RWPE2 (cell line): ENCODE measurements around the gene PTPRM.

Experiments
- ATAC-seq: fragments of 200-7000 bp; cut with Tn5 transposase; 3 replicates; pipeline ENCODE4 v1.9.1; 2021; ENCODE audit warnings: low read depth
- DNase-seq: peaks from one replicate; pipeline ENCODE4 v3.0.0-alpha.2; 2020; ENCODE audit warnings: low spot score
- H3K27ac ChIP-seq: fragments of 450-650 bp; 2 replicates; pipeline ENCODE4 v1.5.1; 2017; ENCODE audit warnings: mild to moderate bottlenecking; ENCODE audit not compliant: poor library complexity, severe bottlenecking
- H3K27me3 ChIP-seq: fragments of 250-450 bp; sonication (Bioruptor Pico); 2 replicates; pipeline ENCODE4 v1.5.1; 2021; ENCODE audit warnings: mild to moderate bottlenecking, moderate library complexity; ENCODE audit not compliant: insufficient read depth, poor library complexity, severe bottlenecking
- H3K36me3 ChIP-seq: fragments of 250-450 bp; sonication (Bioruptor Pico); 2 replicates; pipeline ENCODE4 v1.5.1; 2020; ENCODE audit warnings: low read depth, mild to moderate bottlenecking, moderate library complexity
- H3K4me1 ChIP-seq: fragments of 250-450 bp; sonication (Bioruptor Pico); 2 replicates; pipeline ENCODE4 v1.5.1; 2021; ENCODE audit warnings: mild to moderate bottlenecking, moderate library complexity; ENCODE audit not compliant: insufficient read depth, poor library complexity, severe bottlenecking
- H3K4me3 ChIP-seq: fragments of 250-450 bp; sonication (Bioruptor Pico); 2 replicates; pipeline ENCODE4 v1.5.1; 2021; ENCODE audit warnings: mild to moderate bottlenecking, moderate library complexity; ENCODE audit not compliant: severe bottlenecking
- H3K9me3 ChIP-seq: fragments of 250-450 bp; sonication (Bioruptor Pico); 2 replicates; pipeline ENCODE4 v1.5.1; 2021; ENCODE audit warnings: mild to moderate bottlenecking, moderate library complexity; ENCODE audit not compliant: severe bottlenecking
- CTCF ChIP-seq: fragments of 450-650 bp; IDR thresholded peaks from one replicate; pipeline ENCODE4 v1.5.1; 2017; ENCODE audit warnings: mild to moderate bottlenecking, moderate library complexity; ENCODE audit not compliant: poor library complexity, severe bottlenecking

PTPRM gene

DNA sequence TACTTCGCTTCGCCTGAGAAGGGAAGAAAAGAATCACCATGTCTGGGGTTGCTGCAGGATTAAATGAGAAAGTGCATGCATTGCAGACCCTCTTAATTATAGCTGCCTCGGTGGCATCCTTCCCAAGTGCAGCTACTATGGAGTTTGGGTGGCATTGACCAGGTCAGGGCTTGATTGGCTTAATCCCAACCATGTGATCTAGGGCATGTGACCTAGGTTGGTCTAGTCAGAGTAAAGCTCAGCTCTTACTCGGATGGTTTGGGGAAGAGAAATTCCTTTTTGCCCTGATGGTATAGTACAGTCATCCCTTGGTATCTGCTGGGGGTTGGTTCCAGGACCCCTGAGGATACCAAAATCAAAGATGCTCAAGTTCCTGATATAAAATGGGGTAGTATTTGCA lies 863.9 kb downstream of the PTPRM start:
- no peak for TF ChIP-seq CTCF
- no peak for ATAC-seq
- no peaks in the 10 kb centered on the region for H3K27me3 ChIP-seq

DNA sequence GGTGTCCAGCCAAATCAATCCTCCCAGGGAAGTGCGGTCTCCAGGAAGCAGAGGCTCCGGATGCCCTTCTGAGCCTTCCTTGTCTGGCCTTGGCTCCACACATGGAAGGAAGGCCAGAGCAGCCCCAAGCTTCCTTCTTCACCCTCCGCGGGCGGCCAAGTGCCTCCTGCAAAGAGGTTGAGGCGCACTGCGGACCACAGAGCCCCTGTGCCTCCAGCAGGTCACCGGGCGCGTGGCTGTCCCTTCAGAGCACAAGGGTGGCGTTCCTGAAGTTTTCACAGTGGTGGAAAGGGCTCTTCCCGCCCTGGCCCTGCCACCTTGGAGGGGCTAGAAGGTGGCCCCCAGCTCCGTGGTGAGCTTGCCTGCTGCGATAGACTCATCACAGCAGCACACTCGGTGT lies 866.2 kb downstream of the PTPRM start:
- TF ChIP-seq CTCF = no peak
- no peaks in the 10 kb centered on the region for H3K4me1 ChIP-seq
- DNase-seq (no peak), ATAC-seq (no peak)
- no peaks in the 10 kb centered on the region for H3K36me3 ChIP-seq
- no peak overlapping the region for H3K4me3 ChIP-seq
- H3K27me3 ChIP-seq = no peaks in the 10 kb centered on the region
- H3K27ac ChIP-seq = no peak overlapping the region
- no peaks in the 10 kb centered on the region for H3K9me3 ChIP-seq

More for the DNA sequence above, 863.9 kb downstream of the PTPRM start:
- H3K27ac ChIP-seq = no peak overlapping the region
- DNase-seq = no peak
- H3K4me1 ChIP-seq = no peaks in the 10 kb centered on the region
- no peaks in the 10 kb centered on the region for H3K36me3 ChIP-seq
- no peaks in the 10 kb centered on the region for H3K9me3 ChIP-seq
- H3K4me3 ChIP-seq = no peak overlapping the region

DNA sequence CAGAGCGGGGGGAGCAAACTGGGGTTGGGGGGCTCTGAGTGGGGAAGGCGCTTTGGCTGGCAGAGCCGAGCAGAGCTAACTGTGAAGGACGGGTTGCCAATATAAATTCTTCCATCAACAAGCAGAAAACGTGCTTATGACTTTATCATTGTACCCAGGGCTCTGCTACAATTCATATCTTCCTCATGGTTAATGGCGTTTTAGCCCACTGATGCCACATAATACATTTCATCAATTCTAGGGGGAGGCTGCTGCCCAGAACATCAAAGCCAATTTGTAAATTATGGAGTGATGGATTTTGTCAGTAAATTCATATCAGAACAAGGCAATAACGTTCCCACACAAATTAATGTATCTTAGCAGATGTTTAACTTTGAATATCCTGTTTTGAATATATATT lies 866.7 kb downstream of the PTPRM start:
- TF ChIP-seq CTCF = no peak

DNA sequence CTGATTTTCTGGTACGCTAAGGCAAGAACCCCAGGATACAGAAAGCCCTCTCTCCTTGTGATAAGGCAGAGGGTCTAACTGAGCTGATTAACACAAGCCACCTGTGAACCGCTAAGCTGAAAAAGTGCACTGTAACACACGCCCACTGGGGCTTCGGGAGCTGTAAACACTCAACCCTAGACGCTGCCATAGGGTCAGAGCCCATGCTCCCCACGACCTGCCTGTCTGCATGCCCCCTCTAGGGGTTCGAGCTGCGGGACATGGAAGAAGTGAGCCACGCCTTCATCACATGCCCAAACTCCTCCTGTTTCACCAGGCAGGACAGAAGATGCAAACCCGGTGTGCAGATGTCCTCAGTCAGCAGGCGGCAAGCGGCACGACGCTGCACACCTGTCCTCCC lies 868.3 kb downstream of the PTPRM start:
- ATAC-seq (no peak; the same call in 2 of the 3 replicates), DNase-seq (no peak)
- Histone ChIP-seq H3K27ac (no peak overlapping the region), H3K27me3 (no peaks in the 10 kb centered on the region), H3K4me3 (no peak overlapping the region), H3K36me3 (no peaks in the 10 kb centered on the region), H3K4me1 (no peaks in the 10 kb centered on the region), H3K9me3 (no peaks in the 10 kb centered on the region)
- TF ChIP-seq CTCF = no peak

More for the DNA sequence above, 866.7 kb downstream of the PTPRM start:
- Histone ChIP-seq H3K9me3 (no peaks in the 10 kb centered on the region), H3K27ac (no peak overlapping the region), H3K36me3 (no peaks in the 10 kb centered on the region), H3K4me3 (no peak overlapping the region), H3K4me1 (no peaks in the 10 kb centered on the region), H3K27me3 (no peaks in the 10 kb centered on the region)
- DNase-seq = no peak
- ATAC-seq = no peak

- Histone ChIP-seq H3K27ac (no peak overlapping the region), H3K36me3 (no peaks in the 10 kb centered on the region), H3K4me3 (no peak overlapping the region), H3K4me1 (no peaks in the 10 kb centered on the region), H3K27me3 (no peaks in the 10 kb centered on the region), H3K9me3 (no peaks in the 10 kb centered on the region)
- no peak for TF ChIP-seq CTCF
- no peak for DNase-seq
- ATAC-seq = no peak
Observed at GRCh38 chr18:8439055-8439454, 871.9 kb downstream of the PTPRM start.
